Thoracic aorta (tissue), 2 donors: ENCODE measurements around the gene SLC7A6. TPM values are rescaled to one million over a fixed set of nuclear protein-coding genes. Genes with fewer than 3 reads are reported as not detected.

Experiments
- ATAC-seq: fragments of 150-250 bp; one replicate; pipeline ENCODE4 v1.8.0; 2017; ENCODE audit warnings: low read depth; ENCODE audit not compliant: insufficient number of reproducible peaks, low FRiP score
- DNase-seq: peaks from one replicate; pipeline ENCODE4 v3.0.0-alpha.2; 2020; ENCODE audit warnings: low spot score
- H3K27ac ChIP-seq, 2 donors: fragments of 200-600 bp; sonication (generic); 1 replicate in 1 of 2; 2 replicates in 1 of 2; pipeline ENCODE4 v1.5.1; 2016; ENCODE audit warnings: mild to moderate bottlenecking in 2 of 2, moderate library complexity in 2 of 2
- H3K27me3 ChIP-seq: fragments of 200-600 bp; sonication (generic); replicated peaks from 2 replicates; pipeline ENCODE4 v1.6.0; 2016; ENCODE audit warnings: mild to moderate bottlenecking; ENCODE audit not compliant: insufficient read depth
- H3K36me3 ChIP-seq: fragments of 200-600 bp; sonication (generic); one replicate; pipeline ENCODE4 v1.5.1; 2016
- H3K4me1 ChIP-seq, 2 donors: fragments of 200-600 bp; sonication (generic); 1 replicate in 1 of 2; 2 replicates in 1 of 2; pipeline versions ENCODE4 v1.5.1 to v1.6.0; 2016; ENCODE audit warnings: low read depth in 2 of 2, mild to moderate bottlenecking in 1 of 2; ENCODE audit not compliant: control insufficient read depth in 1 of 2
- H3K4me3 ChIP-seq: fragments of 200-600 bp; sonication (generic); 2 replicates; pipeline ENCODE4 v1.5.1; 2016; ENCODE audit warnings: mild to moderate bottlenecking
- H3K9me3 ChIP-seq: fragments of 200-600 bp; sonication (generic); 2 replicates; pipeline ENCODE4 v1.5.1; 2016
- CTCF ChIP-seq: fragments of 200-600 bp; sonication (generic); IDR thresholded peaks from one replicate; pipeline ENCODE4 v1.5.1; 2019; ENCODE audit warnings: antibody characterized with exemption
- total RNA-seq, 2 donors: library from RNA; depleted of rRNA; stranded (reverse); fragments of >200 nt; gene quantifications; one replicate each; pipeline versions ENCODE4 v1.1.0 to v1.2.3, GENCODE V29; 2016

The SLC7A6 gene
- total RNA-seq, 2 donors from 2014 or later: 92.1 to 125 TPM

GRCh38 chr16:68306633-68307032 lies 42.3 kb downstream of the SLC7A6 start:
- ATAC-seq (no peak), DNase-seq (no peak)
- H3K27me3 ChIP-seq: no peaks in the 10 kb centered on the region
- no peak overlapping the region for H3K4me3 ChIP-seq
- peaks cover 12 to 21% of the 10 kb centered on the region in 2 donors for H3K4me1 ChIP-seq
- TF ChIP-seq CTCF: no peak
- H3K27ac ChIP-seq: no peak overlapping the region
- H3K36me3 ChIP-seq: peaks cover 22% of the 10 kb centered on the region
- H3K9me3 ChIP-seq: no peaks in the 10 kb centered on the region

- H3K27me3 ChIP-seq: no peaks in the 10 kb centered on the region
- DNase-seq (no peak), ATAC-seq (no peak)
- no peak for TF ChIP-seq CTCF
- peaks cover 8% of the 10 kb centered on the region for H3K36me3 ChIP-seq
- peak overlapping the region; percentile 87 for H3K4me3 ChIP-seq
- H3K27ac ChIP-seq: peak overlapping the region in 1 of 2 donors; percentile 63
- H3K9me3 ChIP-seq: no peaks in the 10 kb centered on the region
- peaks cover 15 to 28% of the 10 kb centered on the region in 2 donors for H3K4me1 ChIP-seq
These were observed 45.5 kb downstream of the SLC7A6 start for GRCh38 chr16:68309799-68310198.

GRCh38 chr16:68310437-68310773 lies 46.1 kb downstream of the SLC7A6 start:
- Histone ChIP-seq H3K4me3 (peak overlapping the region; percentile 87), H3K27me3 (no peaks in the 10 kb centered on the region), H3K4me1 (peaks cover 15 to 28% of the 10 kb centered on the region in 2 donors), H3K36me3 (peaks cover 2% of the 10 kb centered on the region), H3K9me3 (no peaks in the 10 kb centered on the region), H3K27ac (peak overlapping the region; percentile 63 to 71)
- TF ChIP-seq CTCF: no peak
- no peak for DNase-seq
- ATAC-seq: peak; percentile 51

- Histone ChIP-seq H3K36me3 (peaks cover 2% of the 10 kb centered on the region), H3K4me3 (peak within 1 kb of the TSS; percentile 87), H3K27ac (peak within 1 kb of the TSS; percentile 63 to 71), H3K9me3 (no peaks in the 10 kb centered on the region), H3K4me1 (peaks cover 15 to 28% of the 10 kb centered on the region in 2 donors), H3K27me3 (no peaks in the 10 kb centered on the region)
- DNase-seq (peak; percentile 53), ATAC-seq (peak; percentile 91)
- peak; percentile 5 for TF ChIP-seq CTCF
These were observed 46.6 kb downstream of the SLC7A6 start, which contains the start of the genes PRMT7 and SLC7A6OS for GRCh38 chr16:68310774-68311511. TSS of gene PRMT7 (plus strand) at chr16:68311019. CDS start at chr16:68315980, 4,961 bp downstream. TSS of gene SLC7A6OS (minus strand) at chr16:68310946. CDS start at chr16:68310926, 20 bp downstream.

GRCh38 chr16:68313116-68313515 lies 48.8 kb downstream of the SLC7A6 start:
- Histone ChIP-seq H3K27me3 (no peaks in the 10 kb centered on the region), H3K27ac (no peak overlapping the region), H3K4me3 (no peak overlapping the region), H3K36me3 (peaks cover 9% of the 10 kb centered on the region), H3K4me1 (peaks cover 15 to 28% of the 10 kb centered on the region in 2 donors), H3K9me3 (no peaks in the 10 kb centered on the region)
- ATAC-seq: no peak
- TF ChIP-seq CTCF: no peak
- no peak for DNase-seq
